Subcutaneous adipose tissue (tissue), 4 donors: ENCODE results near the gene CD247. TPM values are rescaled to one million over a fixed set of nuclear protein-coding genes. Genes with fewer than 3 reads are reported as not detected.

ENCODE experiments used
- CTCF ChIP-seq: fragments of 450-650 bp; IDR thresholded peaks from one replicate; pipeline ENCODE4 v1.5.1; 2016; ENCODE audit warnings: low read depth, mild to moderate bottlenecking, control low read depth, antibody characterized with exemption, moderate library complexity
- total RNA-seq, 4 donors: library from RNA; depleted of rRNA; stranded (reverse); fragments of >200 nt; gene quantifications; one replicate each; pipeline ENCODE4 v1.1.0, GENCODE V29; 2016

The CD247 gene
- total RNA-seq, 4 donors from 2014 or later: 1.3 to 3.4 (median 2.1) TPM

GRCh38 chr1:167491586-167492461 lies 26.5 kb downstream of the CD247 start:
- TF ChIP-seq CTCF: no peak

GRCh38 chr1:167490765-167491164 lies 27.6 kb downstream of the CD247 start:
- TF ChIP-seq CTCF: no peak

- no peak for TF ChIP-seq CTCF
These were observed 28.6 kb downstream of the CD247 start for GRCh38 chr1:167489571-167490340.

GRCh38 chr1:167488786-167489185 lies 29.5 kb downstream of the CD247 start:
- TF ChIP-seq CTCF: no peak

GRCh38 chr1:167487614-167488013 lies 30.7 kb downstream of the CD247 start:
- no peak for TF ChIP-seq CTCF

GRCh38 chr1:167486090-167486824 lies 32.1 kb downstream of the CD247 start:
- no peak for TF ChIP-seq CTCF
